NCI-H510A treated with DMSO at 0.1 percent for 48 hours (cell line): Measurements from ENCODE around the gene OTULIN.

ENCODE experiments used
- DNase-seq: peaks from one replicate; lab custom pipeline; 2025; lab: John Stamatoyannopoulos, UW

OTULIN gene

DNA sequence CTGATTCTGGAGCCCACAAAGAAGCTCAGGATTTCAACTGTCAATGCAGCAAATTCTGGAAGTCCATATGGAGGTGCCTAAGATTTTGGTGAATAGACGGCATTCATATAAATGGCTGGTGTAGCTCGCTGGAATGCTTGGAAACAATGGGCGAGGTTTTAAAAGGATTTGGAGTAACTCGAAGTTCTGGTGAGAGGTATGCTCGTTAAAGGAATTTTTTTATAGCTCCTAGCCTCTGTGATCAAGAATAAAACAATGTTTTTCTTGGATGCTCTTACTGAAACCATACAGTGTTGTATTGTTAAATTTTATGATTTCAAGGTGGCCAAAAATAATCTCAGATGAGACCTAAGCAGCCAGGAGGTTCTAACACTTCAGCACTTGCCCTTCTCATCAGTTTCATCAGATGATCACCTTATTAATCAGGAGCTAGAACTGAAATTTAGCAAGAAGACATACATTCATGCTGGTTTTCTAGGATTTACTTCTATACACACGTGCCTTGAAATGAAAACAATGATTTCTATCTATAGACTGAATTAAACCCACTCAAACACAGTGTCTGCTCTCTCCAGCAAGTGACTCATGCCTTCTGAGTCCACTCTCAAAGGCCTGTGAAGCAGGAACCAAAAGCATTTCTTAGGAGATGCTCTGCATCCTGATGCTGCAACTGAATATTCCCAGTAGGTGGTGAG, 79.2 kb downstream of the OTULIN start:
- DNase-seq = no peak

DNA sequence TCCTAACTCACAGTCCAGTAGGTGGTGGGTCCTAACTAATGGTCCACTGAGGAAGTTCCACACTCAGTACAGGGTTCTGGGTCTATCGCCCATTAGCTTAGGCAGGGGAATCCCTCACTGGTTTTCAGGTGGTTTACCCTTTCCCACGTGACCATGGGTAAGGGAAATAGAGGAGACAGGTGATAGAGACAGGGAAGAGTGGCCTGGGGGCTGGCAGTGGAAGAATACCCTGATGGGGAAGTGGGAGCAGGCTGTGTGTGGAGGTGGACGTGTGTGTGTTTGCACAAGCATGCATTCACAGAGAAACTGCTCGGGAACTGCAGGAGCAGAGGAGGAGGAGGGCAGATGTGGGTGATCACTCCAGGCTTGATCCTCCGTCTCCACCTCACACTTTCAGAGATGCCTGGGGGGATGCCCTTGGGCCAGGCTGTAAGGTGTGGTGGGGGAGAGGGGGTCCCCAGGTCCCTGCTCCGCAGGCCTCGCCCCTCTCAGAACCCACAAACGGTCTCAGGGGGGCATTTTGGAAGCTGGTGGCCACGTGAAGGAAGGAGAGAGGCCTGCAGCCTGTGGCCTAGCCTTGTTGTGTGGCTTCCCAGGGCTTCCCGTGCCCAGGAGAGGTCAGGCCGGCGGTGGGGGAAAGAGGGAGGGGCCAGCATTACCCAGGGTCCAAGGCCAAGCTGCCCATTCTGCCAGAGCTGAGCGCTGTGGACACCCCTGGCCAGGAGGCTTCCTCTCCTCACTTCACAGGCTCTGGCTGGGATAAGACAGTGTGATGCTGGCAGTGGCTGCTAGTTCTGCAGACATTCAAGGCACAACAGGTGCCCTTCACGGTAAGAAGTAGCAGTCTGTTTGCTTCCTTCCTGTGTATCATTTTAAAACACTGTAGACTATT, 80.0 kb downstream of the OTULIN start:
- DNase-seq = no peak

DNA sequence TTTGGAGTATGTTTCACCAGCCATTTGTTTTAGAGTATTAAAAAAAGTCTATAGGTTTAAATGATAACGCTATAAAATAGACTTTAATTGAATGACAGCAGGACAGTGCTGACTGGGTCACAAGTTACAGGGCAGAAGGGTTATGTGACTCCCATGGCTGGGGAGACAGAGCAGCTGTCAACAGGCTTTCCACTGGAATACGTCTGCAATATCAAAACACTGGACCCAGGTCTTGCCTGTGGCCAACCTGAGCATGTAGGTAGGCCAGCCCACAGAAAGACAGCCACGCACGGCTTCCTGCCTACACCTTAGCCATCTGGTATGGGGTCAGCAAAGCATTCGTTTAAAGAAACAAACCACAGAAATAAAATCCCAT, 80.7 kb downstream of the OTULIN start:
- no peak for DNase-seq

DNA sequence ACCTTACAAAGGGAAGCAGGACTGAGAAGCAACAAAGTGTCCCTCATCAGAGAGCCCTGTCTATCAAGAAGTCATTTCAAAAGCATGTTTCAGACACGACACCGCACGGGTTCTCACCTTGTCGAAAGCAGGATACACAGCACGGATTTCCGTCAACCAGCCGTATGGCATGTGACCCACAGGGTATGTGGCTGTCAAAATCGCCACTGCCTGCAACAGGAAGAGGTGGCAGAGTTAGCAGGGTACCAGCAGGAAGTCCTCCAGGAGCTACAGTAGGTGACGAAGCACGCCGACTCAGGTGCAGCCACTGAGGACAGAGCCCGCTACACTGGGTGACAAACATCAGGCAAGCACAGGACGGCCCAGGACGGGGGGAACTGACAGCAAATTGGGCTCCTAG, 81.2 kb downstream of the OTULIN start:
- no peak for DNase-seq

DNA sequence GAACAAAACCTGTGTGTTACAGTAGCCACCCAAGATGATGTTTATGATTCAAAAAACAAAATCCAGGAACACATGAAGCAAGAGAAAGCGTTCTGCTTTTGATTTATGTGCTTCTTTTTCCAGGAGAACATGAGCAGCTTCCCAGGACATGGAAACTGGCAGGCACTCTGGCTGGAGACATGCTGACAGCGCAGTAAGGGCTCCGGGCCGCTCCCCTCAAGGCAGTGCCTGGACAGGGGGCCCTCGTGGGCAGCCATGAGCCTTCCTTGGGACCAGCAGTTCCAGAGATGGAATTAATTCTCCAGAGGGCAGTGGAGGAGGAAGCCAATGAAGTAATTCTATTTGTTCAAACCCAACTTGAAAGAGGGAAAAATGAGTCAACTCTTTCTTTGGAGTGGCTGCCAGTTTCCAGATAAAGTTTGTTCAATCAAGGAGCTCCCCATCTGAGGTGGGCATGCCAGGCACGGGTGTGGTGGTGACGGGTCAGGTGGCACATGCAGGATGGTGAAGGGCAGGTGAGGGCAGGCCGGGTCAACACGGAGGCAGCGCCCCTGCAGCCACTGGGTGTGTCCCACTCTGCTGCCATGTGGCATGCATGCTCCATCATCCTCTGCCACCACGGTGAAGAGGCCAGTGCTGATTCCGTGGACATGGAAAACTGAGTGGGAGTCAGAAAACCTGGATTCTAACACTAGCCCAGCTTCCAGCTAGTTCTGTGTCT, 83.8 kb downstream of the OTULIN start:
- DNase-seq = no peak
